OCI-LY1 (cell line): ENCODE data around the gene ORC2.
"Not testable (repeated sequence)": the region's sequence is repeated elsewhere in the genome, so short reads cannot be mapped to it uniquely, and the experiment has no call there.

Source experiments
- H2AFZ ChIP-seq: fragments of 200-600 bp; sonication (generic), shearing (Covaris generic); 2 replicates; pipeline ENCODE4 v1.6.0; 2014; ENCODE audit warnings: antibody characterized with exemption, mild to moderate bottlenecking, low read length
- H3F3A ChIP-seq: fragments of 200-600 bp; sonication (generic), shearing (Covaris generic); 2 replicates; pipeline ENCODE4 v1.6.0; 2014; ENCODE audit warnings: mild to moderate bottlenecking, antibody characterized with exemption, low read length, moderate library complexity; ENCODE audit not compliant: insufficient read depth
- H3K27ac ChIP-seq: fragments of 200-600 bp; sonication (generic); 2 replicates; pipeline ENCODE4 v1.5.1; 2014; ENCODE audit warnings: low read length, mixed run types, mild to moderate bottlenecking, low read depth; ENCODE audit not compliant: poor library complexity, severe bottlenecking
- H3K27me3 ChIP-seq: fragments of 200-600 bp; sonication (generic); 2 replicates; pipeline ENCODE4 v1.6.0; 2014; ENCODE audit warnings: antibody characterized with exemption, mild to moderate bottlenecking, low read length, moderate library complexity; ENCODE audit not compliant: insufficient read depth
- H3K36me3 ChIP-seq: fragments of 200-600 bp; sonication (generic); 2 replicates; pipeline ENCODE4 v1.6.1; 2014; ENCODE audit warnings: mild to moderate bottlenecking, antibody characterized with exemption, low read length, moderate library complexity, mixed read lengths; ENCODE audit not compliant: insufficient read depth
- H3K4me1 ChIP-seq: fragments of 200-600 bp; sonication (generic); 2 replicates; pipeline ENCODE4 v1.5.1; 2014; ENCODE audit warnings: mild to moderate bottlenecking, low read length, moderate library complexity; ENCODE audit not compliant: insufficient read depth, severe bottlenecking
- H3K4me2 ChIP-seq: fragments of 200-600 bp; sonication (generic), shearing (Covaris generic); 2 replicates; pipeline ENCODE4 v1.6.1; 2014; ENCODE audit warnings: low read length
- H3K4me3 ChIP-seq: fragments of 200-600 bp; sonication (generic); 2 replicates; pipeline ENCODE4 v1.5.1; 2014; ENCODE audit warnings: low read length, low read depth, mild to moderate bottlenecking, mixed read lengths; ENCODE audit not compliant: poor library complexity, severe bottlenecking
- H3K79me2 ChIP-seq: fragments of 200-600 bp; shearing (Covaris generic); 2 replicates; pipeline ENCODE4 v1.6.1; 2016; ENCODE audit warnings: mixed run types, low read length, mixed read lengths; ENCODE audit not compliant: insufficient read depth
- H3K9ac ChIP-seq: fragments of 200-600 bp; sonication (generic), shearing (Covaris generic); 2 replicates; pipeline ENCODE4 v1.6.1; 2014; ENCODE audit warnings: mild to moderate bottlenecking, low read length, mixed read lengths
- H3K9me2 ChIP-seq: fragments of 200-600 bp; sonication (generic), shearing (Covaris generic); 2 replicates; pipeline ENCODE4 v1.6.1; 2014; ENCODE audit warnings: low read depth, mild to moderate bottlenecking, low read length, mixed read lengths
- H3K9me3 ChIP-seq: fragments of 200-600 bp; shearing (Covaris generic); 2 replicates; pipeline ENCODE4 v1.6.1; 2014; ENCODE audit warnings: low read length, mixed read lengths
- H4K20me1 ChIP-seq: fragments of 200-600 bp; sonication (generic), shearing (Covaris generic); 2 replicates; pipeline ENCODE4 v1.6.0; 2016; ENCODE audit warnings: mild to moderate bottlenecking, low read length; ENCODE audit not compliant: insufficient read depth
- CTCF ChIP-seq: fragments of 200-600 bp; sonication (generic), shearing (Covaris generic); IDR thresholded peaks from 2 replicates; pipeline ENCODE4 v1.5.1; 2017; ENCODE audit warnings: mild to moderate bottlenecking, antibody characterized with exemption, low read length, moderate library complexity, mixed read lengths
- EZH2 ChIP-seq: fragments of 200-600 bp; sonication (generic), shearing (Covaris generic); IDR thresholded peaks from 2 replicates; pipeline ENCODE4 v1.8.0; 2017; ENCODE audit warnings: borderline replicate concordance, mixed run types, mild to moderate bottlenecking, antibody characterized with exemption, low read length, moderate library complexity, mixed read lengths

ORC2 gene

GRCh38 chr2:200901459-200902072 is 61.9 kb downstream of the ORC2 start:
- Histone ChIP-seq H3K36me3 (peaks cover 75% of the 10 kb centered on the region), H4K20me1 (no peaks in the 10 kb centered on the region), H3K4me1 (no peaks in the 10 kb centered on the region), H3F3A (no peaks in the 10 kb centered on the region; the same call in 1 of the 2 replicates), H3K4me2 (no peak overlapping the region), H3K4me3 (no peak overlapping the region), H3K9me2 (no peaks in the 10 kb centered on the region), H3K27me3 (no peaks in the 10 kb centered on the region), H2AFZ (no peak overlapping the region), H3K9me3 (no peaks in the 10 kb centered on the region), H3K79me2 (no peaks in the 10 kb centered on the region), H3K9ac (no peak overlapping the region), H3K27ac (no peak overlapping the region)
- TF ChIP-seq EZH2 (no peak), CTCF (peak; percentile 88)

DNA sequence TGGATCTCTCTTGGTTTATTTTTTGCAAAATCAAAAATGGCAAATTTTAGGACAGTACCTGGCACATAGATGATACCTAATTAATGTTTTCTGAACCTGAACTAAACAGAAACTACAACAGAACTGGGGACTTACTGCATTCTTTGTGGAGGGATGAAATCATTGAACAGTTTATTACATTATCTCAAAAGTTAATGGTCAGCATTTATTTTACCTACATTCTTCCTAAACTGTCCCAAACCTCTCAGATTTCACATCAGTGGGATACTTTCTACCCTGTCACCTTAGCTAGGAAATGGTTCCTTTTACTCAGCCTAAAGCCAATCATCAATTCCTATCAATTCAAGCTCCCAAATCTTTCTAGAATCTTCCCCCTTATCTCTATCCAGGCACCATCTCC is 64.0 kb downstream of the ORC2 start:
- Histone ChIP-seq H3K9ac (no peak overlapping the region), H3K79me2 (no peaks in the 10 kb centered on the region), H3K9me2 (no peaks in the 10 kb centered on the region), H3F3A (no peaks in the 10 kb centered on the region; the same call in 1 of the 2 replicates), H3K27me3 (no peaks in the 10 kb centered on the region), H3K4me1 (no peaks in the 10 kb centered on the region), H3K27ac (no peak overlapping the region), H3K4me2 (no peak overlapping the region), H3K4me3 (no peak overlapping the region), H3K9me3 (no peaks in the 10 kb centered on the region), H2AFZ (no peak overlapping the region), H3K36me3 (peaks cover 84% of the 10 kb centered on the region), H4K20me1 (no peaks in the 10 kb centered on the region)
- TF ChIP-seq CTCF (no peak), EZH2 (no peak)

- Histone ChIP-seq H3K9me2 (no peaks in the 10 kb centered on the region), H3K9me3 (no peaks in the 10 kb centered on the region), H3F3A (no peaks in the 10 kb centered on the region), H3K79me2 (peaks cover 27% of the 10 kb centered on the region), H3K4me3 (peak within 1 kb of the TSS; percentile 84), H4K20me1 (no peaks in the 10 kb centered on the region), H3K9ac (peak within 1 kb of the TSS; percentile 86), H3K4me1 (peaks cover 26% of the 10 kb centered on the region), H3K27me3 (no peaks in the 10 kb centered on the region), H3K27ac (peak within 1 kb of the TSS; percentile 95), H3K36me3 (peaks cover 28% of the 10 kb centered on the region), H3K4me2 (peak within 1 kb of the TSS; percentile 81), H2AFZ (peak within 1 kb of the TSS; percentile 19)
- TF ChIP-seq EZH2 (no peak), CTCF (0 out of 2 replicates have a peak, but pooled peaks have one; percentile 8)
Observed at GRCh38 chr2:200888704-200889625, 74.5 kb downstream of the ORC2 start, which contains the start of the genes NIF3L1 and PPIL3. Gene NIF3L1 (plus strand): TSS chr2:200889371. CDS start chr2:200891944, 2,573 bp downstream. Gene PPIL3 (minus strand): TSS chr2:200889077. CDS start chr2:200887615, 1,462 bp downstream.

DNA sequence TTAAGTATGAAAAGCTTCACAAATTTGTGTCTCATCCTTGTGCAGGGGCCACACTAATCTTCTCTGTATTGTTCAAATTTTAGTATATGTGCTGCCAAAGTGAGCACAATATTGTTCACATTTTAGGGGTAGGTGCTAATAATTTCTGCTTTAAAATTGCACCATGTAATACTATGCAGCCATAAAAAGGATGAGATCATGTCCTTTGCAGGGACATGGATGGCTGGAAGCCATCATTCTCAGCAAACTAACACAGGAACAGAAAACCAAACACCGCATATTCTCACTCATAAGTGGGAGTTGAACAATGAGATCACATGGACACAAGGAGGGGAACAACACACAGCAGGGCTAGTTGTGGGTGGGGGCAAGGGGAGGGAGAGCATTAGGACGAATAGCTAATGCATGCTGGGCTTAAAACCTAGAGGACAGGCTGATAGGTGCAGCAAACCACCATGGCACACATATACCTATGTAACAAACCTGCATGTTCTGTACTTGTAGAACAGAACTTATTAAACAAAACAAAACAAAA is 81.7 kb downstream of the ORC2 start:
- H3K9me3 ChIP-seq, H3K4me1 ChIP-seq, H4K20me1 ChIP-seq, H3F3A ChIP-seq, H3K4me3 ChIP-seq, H3K79me2 ChIP-seq, H3K27ac ChIP-seq, H3K9ac ChIP-seq, H3K9me2 ChIP-seq, H3K27me3 ChIP-seq, H2AFZ ChIP-seq, H3K4me2 ChIP-seq: not testable (repeated sequence)
- H3K36me3 ChIP-seq = peaks cover 82% of the 10 kb centered on the region
